Endothelial cell of umbilical vein (primary cell): ENCODE data around the gene TNPO1. TPM values are rescaled to one million over a fixed set of nuclear protein-coding genes. Genes with fewer than 3 reads are reported as not detected.

Experiments
- BruUV-seq: library from RNA; stranded (reverse); fragments of 400-500 nt; replicated peaks from 2 replicates; lab custom pipeline; 2021; lab: Mats Ljungman, UMichigan
- CTCF ChIA-PET: fragments of 300-600, 350-600 bp; sonication (Branson Sonifier 250); formaldehyde crosslinking; loops from one replicate; lab custom pipeline; 2021; ENCODE audit warnings: antibody characterized with exemption, inconsistent platforms; lab: Charles Lee
- POLR2A ChIA-PET: fragments of 300-600, 350-600 bp; sonication (Branson Sonifier 250); formaldehyde crosslinking; loops from one replicate; lab custom pipeline; 2021; ENCODE audit warnings: antibody characterized with exemption, inconsistent platforms; lab: Charles Lee
- DNase-seq: peaks from one replicate; pipeline ENCODE4 v3.0.0-alpha.2; 2011; ENCODE audit warnings: low read depth, low spot score
- FAIRE-seq: peaks from 2 replicates; lab custom pipeline; 2011; peaks lifted over from hg19 to GRCh38; lab: Jason Lieb, UNC
- H2AFZ ChIP-seq: 2 replicates; pipeline ENCODE4 v1.6.0; 2012; ENCODE audit warnings: low read depth, low read length, control low read depth, inconsistent platforms
- H3K27ac ChIP-seq: 2 replicates; pipeline ENCODE4 v1.5.1; 2011; ENCODE audit warnings: low read depth, mild to moderate bottlenecking, control low read depth, low read length, moderate library complexity; ENCODE audit not compliant: insufficient read depth
- H3K27me3 ChIP-seq, 2 experiments: 2 replicates each; pipeline versions ENCODE4 v1.6.0 to v1.6.1; 2011; ENCODE audit warnings: low read length in 2 of 2, mixed read lengths in 1 of 2; ENCODE audit not compliant: control insufficient read depth in 2 of 2, insufficient read depth in 2 of 2
- H3K36me3 ChIP-seq, 2 experiments: 2 replicates in 1 of 2; 3 replicates in 1 of 2; pipeline ENCODE4 v1.5.1; 2011; ENCODE audit warnings: low read length in 2 of 2, mild to moderate bottlenecking in 1 of 2, moderate library complexity in 1 of 2; ENCODE audit not compliant: control insufficient read depth in 2 of 2, insufficient read depth in 2 of 2; ENCODE audit errors: extremely low read depth in 1 of 2
- H3K4me1 ChIP-seq: 3 replicates; pipeline ENCODE4 v1.5.1; 2011; ENCODE audit warnings: mild to moderate bottlenecking, low read length; ENCODE audit not compliant: control insufficient read depth, insufficient read depth; ENCODE audit errors: extremely low read depth
- H3K4me2 ChIP-seq: 2 replicates; pipeline ENCODE4 v1.6.1; 2011; ENCODE audit warnings: low read length, control low read depth, mixed read lengths; ENCODE audit not compliant: insufficient read depth
- H3K4me3 ChIP-seq, 3 experiments: fragments of 200-600 bp in 1 of 3; sonication (generic), shearing (Covaris generic) in 1 of 3; replicated peaks in 1 of 3; 2 replicates each; pipeline ENCODE4 v1.5.1; 2011 to 2016; ENCODE audit warnings: control low read depth in 3 of 3, low read length in 3 of 3, mild to moderate bottlenecking in 2 of 3, inconsistent platforms in 1 of 3, low read depth in 1 of 3, moderate library complexity in 1 of 3; ENCODE audit not compliant: insufficient read depth in 1 of 3
- H3K79me2 ChIP-seq: 2 replicates; pipeline ENCODE4 v1.6.0; 2012; ENCODE audit warnings: low read length, inconsistent platforms; ENCODE audit not compliant: control insufficient read depth, insufficient read depth
- H3K9ac ChIP-seq: replicated peaks from 2 replicates; pipeline ENCODE3; 2011; ENCODE audit warnings: low read length, control low read depth; ENCODE audit not compliant: insufficient read depth; ENCODE audit errors: extremely low read depth
- H3K9me1 ChIP-seq: replicated peaks from 3 replicates; pipeline ENCODE4 v1.6.0; 2011; ENCODE audit warnings: mild to moderate bottlenecking, low read length; ENCODE audit not compliant: control insufficient read depth, insufficient read depth; ENCODE audit errors: extremely low read depth
- H3K9me3 ChIP-seq: replicated peaks from 2 replicates; pipeline ENCODE4 v1.5.1; 2012; ENCODE audit warnings: low read length, inconsistent platforms; ENCODE audit not compliant: control insufficient read depth, insufficient read depth
- H4K20me1 ChIP-seq: replicated peaks from 2 replicates; pipeline ENCODE3; 2011; ENCODE audit warnings: mild to moderate bottlenecking, low read length; ENCODE audit not compliant: control insufficient read depth, insufficient read depth; ENCODE audit errors: extremely low read depth
- CTCF ChIP-seq, 2 donors: IDR thresholded peaks; 1 replicate in 1 of 2; 2 replicates in 1 of 2; pipeline ENCODE4 v1.5.1; 2011; ENCODE audit warnings: low read length in 2 of 2, mild to moderate bottlenecking in 2 of 2, moderate library complexity in 2 of 2, control low read depth in 1 of 2, inconsistent platforms in 1 of 2, low read depth in 1 of 2; ENCODE audit not compliant: insufficient read depth in 1 of 2; ENCODE audit errors: extremely low read depth in 1 of 2
- EZH2 ChIP-seq: IDR thresholded peaks from 2 replicates; pipeline ENCODE4 v1.6.1; 2012; ENCODE audit warnings: borderline replicate concordance, low read depth, mild to moderate bottlenecking, moderate library complexity, low read length, inconsistent platforms; ENCODE audit not compliant: severe bottlenecking
- FOS ChIP-seq: IDR thresholded peaks from 2 replicates; pipeline ENCODE4 v1.6.1; 2011; ENCODE audit warnings: mild to moderate bottlenecking, low read length, moderate library complexity, borderline replicate concordance; ENCODE audit not compliant: insufficient read depth
- GATA2 ChIP-seq: IDR thresholded peaks from 2 replicates; pipeline ENCODE4 v1.7.0; 2011; ENCODE audit warnings: low read depth, mild to moderate bottlenecking, moderate library complexity, mixed read lengths, low read length; ENCODE audit not compliant: insufficient read length, insufficient read depth
- MYC ChIP-seq: IDR thresholded peaks from one replicate; pipeline ENCODE4 v1.6.1; 2011; ENCODE audit warnings: mild to moderate bottlenecking, low read depth, low read length
- POLR2A ChIP-seq: IDR thresholded peaks from 2 replicates; pipeline ENCODE4 v1.6.1; 2012; ENCODE audit warnings: low read depth, mild to moderate bottlenecking, control low read depth, low read length
- POLR2AphosphoS5 ChIP-seq: IDR thresholded peaks from 2 replicates; pipeline ENCODE4 v1.6.1; 2012; ENCODE audit warnings: low read depth, mild to moderate bottlenecking, control low read depth, low read length, moderate library complexity; ENCODE audit not compliant: insufficient read depth
- dilution Hi-C: fragments of 300-500 bp; cut with MboI; formaldehyde crosslinking; loops from one replicate; pipeline ENCODE4 v1.15.0; 2019; ENCODE audit warnings: low sequenced_read_pairs; ENCODE audit not compliant: extremely low pct_ligation_motif_present
- intact Hi-C: fragments of 100-400 bp; cut with micrococcal nuclease; formaldehyde crosslinking; loops from one replicate; pipeline ENCODE4 v1.10.0; 2022
- polyA plus RNA-seq, 4 experiments: library from polyadenylated mRNA; depleted of rRNA in 3 of 4; stranded (reverse) in 3 of 4; unstranded in 1 of 4; fragments of >200 nt; gene quantifications; 2 replicates each; pipeline versions ENCODE4 v1.2.1 to v1.2.3, GENCODE V29; 2011 to 2012; ENCODE audit warnings: missing spikeins in 1 of 4
- total RNA-seq: library from RNA; stranded (reverse); gene quantifications from 2 replicates; pipeline ENCODE4 v1.2.3, GENCODE V29; 2021
- TF ChIP-seq, protein P1 (sequence below): IDR thresholded peaks from 2 replicates; pipeline ENCODE4 v1.6.1; 2011; ENCODE audit not compliant: insufficient read depth, insufficient read length

The TNPO1 gene
- total and polyA plus RNA-seq, 2 donors (not counting 3 experiments of a cell fraction or from before 2014, with no cell fraction given): 65.6 to 298 TPM

DNA sequence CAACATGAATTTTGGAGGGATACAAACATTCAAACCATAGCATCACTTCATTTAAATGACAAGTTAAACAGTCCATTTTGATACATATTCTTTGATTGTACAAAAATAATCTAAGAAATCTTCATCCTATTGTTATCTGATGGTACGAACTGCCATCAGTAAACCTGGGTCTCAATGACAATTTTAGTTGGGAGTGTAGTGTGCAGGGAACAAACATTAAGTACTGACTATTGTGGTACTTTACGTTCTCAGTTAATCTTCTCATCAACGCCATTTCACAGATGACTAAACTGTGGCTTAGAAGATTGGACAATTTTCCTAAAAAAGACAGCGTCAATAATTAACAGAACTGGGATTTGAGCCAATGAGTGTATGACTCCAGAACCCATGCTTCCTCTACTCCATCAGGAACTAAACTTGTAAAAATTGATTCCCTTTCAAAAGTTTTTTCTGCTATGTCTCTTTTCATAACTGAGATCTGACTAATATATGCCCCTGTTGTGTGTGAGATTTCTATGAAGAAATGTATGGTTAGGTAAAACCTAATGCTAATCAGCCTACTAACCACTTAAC, 21.1 kb downstream of the TNPO1 start:
- intact Hi-C loops (no loop called here), dilution Hi-C loops (no loop called here)
- peaks cover 0 to 2% of the 10 kb centered on the region in 2 experiments for H3K36me3 ChIP-seq
- BruUV-seq: no TSS peak
- no peaks in the 10 kb centered on the region for H3K9me1 ChIP-seq
- H2AFZ ChIP-seq: no peak overlapping the region
- no peak for TF ChIP-seq EZH2
- TF ChIP-seq GATA2: peak; percentile 20
- TF ChIP-seq MYC: no peak
- no peak for TF ChIP-seq CTCF (IDR thresholded peaks at IDR 0.05; ENCODE audit: extremely low read depth in 1 of 2, insufficient read depth in 1 of 2, low read depth in 1 of 2, low read length in 2 of 2)
- DNase-seq: peak; percentile 59
- peaks cover 96% of the 10 kb centered on the region for H3K79me2 ChIP-seq
- no peak overlapping the region for H3K4me3 ChIP-seq
- no peak for FAIRE-seq
- H3K4me1 ChIP-seq: peaks cover 42% of the 10 kb centered on the region
- H3K27me3 ChIP-seq: no peaks in the 10 kb centered on the region
- peak overlapping the region; percentile 42 for H3K4me2 ChIP-seq
- H4K20me1 ChIP-seq: peaks cover 7% of the 10 kb centered on the region
- CTCF ChIA-PET: interaction anchor here (0.8 to 1.6 kb wide), 3 partner anchors 8 to 471 kb away, joined by 4 to 6 read pairs (median 5); no protein-coding TSS in a partner anchor
- H3K9me3 ChIP-seq: no peaks in the 10 kb centered on the region
- peak overlapping the region; percentile 5 for H3K27ac ChIP-seq
- POLR2A ChIA-PET: interaction anchor here (0.9 to 1.5 kb wide), 2 partner anchors 8 to 20 kb away, joined by 3 read pairs; no protein-coding TSS in a partner anchor
- H3K9ac ChIP-seq: no peak overlapping the region

- Histone ChIP-seq H3K4me3 (no peak overlapping the region), H2AFZ (no peak overlapping the region), H3K27me3 (no peaks in the 10 kb centered on the region), H3K9ac (no peak overlapping the region), H3K79me2 (peaks cover 87% of the 10 kb centered on the region), H3K9me1 (no peaks in the 10 kb centered on the region), H3K9me3 (no peaks in the 10 kb centered on the region), H4K20me1 (no peaks in the 10 kb centered on the region), H3K4me2 (no peak overlapping the region), H3K36me3 (no peaks in the 10 kb centered on the region), H3K4me1 (peaks cover 60% of the 10 kb centered on the region), H3K27ac (no peak overlapping the region)
- no peak for TF ChIP-seq MYC
- TF ChIP-seq, protein P1, sequence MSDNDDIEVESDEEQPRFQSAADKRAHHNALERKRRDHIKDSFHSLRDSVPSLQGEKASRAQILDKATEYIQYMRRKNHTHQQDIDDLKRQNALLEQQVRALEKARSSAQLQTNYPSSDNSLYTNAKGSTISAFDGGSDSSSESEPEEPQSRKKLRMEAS: no peak
- no peak for TF ChIP-seq FOS
- TF ChIP-seq POLR2A: no peak
- TF ChIP-seq EZH2: no peak
- no peak for TF ChIP-seq GATA2
- TF ChIP-seq POLR2AphosphoS5: no peak
- DNase-seq (no peak), FAIRE-seq (no peak)
- CTCF ChIA-PET: interaction anchor here (3.9 to 5.4 kb wide), 2 partner anchors 22 to 229 kb away, joined by 23 to 37 read pairs; partner anchors contain the start of gene TNPO1
- intact Hi-C loops (loop anchor here (10.0 kb wide), 1 partner anchor 595 kb away; no protein-coding TSS in a partner anchor), dilution Hi-C loops (no loop called here)
- BruUV-seq: no TSS peak
- POLR2A ChIA-PET: no interaction called here
Measured at GRCh38 chr5:72840041-72840440, 23.6 kb downstream of the TNPO1 start.
